Progenitor cell of endocrine pancreas (in vitro differentiated cells): ENCODE data around the gene FMN1. TPM values are rescaled to one million over a fixed set of nuclear protein-coding genes. Genes with fewer than 3 reads are reported as not detected.

Source experiments
- DNase-seq: peaks from one replicate; pipeline ENCODE4 v3.0.0; 2021; ENCODE audit warnings: low spot score; ENCODE audit not compliant: unreplicated experiment
- H3K27ac Mint-ChIP-seq: 2 replicates; pipeline ENCODE4 v1.8.0; 2021; ENCODE audit warnings: mild to moderate bottlenecking, moderate library complexity, mixed read lengths
- H3K27me3 Mint-ChIP-seq: 2 replicates; pipeline ENCODE4 v1.8.0; 2021; ENCODE audit warnings: mixed read lengths
- H3K36me3 Mint-ChIP-seq: 2 replicates; pipeline ENCODE4 v1.8.0; 2022; ENCODE audit warnings: mixed read lengths; ENCODE audit not compliant: insufficient read depth
- H3K4me1 Mint-ChIP-seq: 2 replicates; pipeline ENCODE4 v1.8.0; 2021; ENCODE audit warnings: low read depth, mixed read lengths
- H3K4me3 Mint-ChIP-seq: 2 replicates; pipeline ENCODE4 v1.8.0; 2021; ENCODE audit warnings: low read depth, mild to moderate bottlenecking, moderate library complexity, mixed read lengths
- H3K9me3 Mint-ChIP-seq: 2 replicates; pipeline ENCODE4 v1.8.0; 2021; ENCODE audit warnings: low read depth, mixed read lengths
- total RNA-seq: library from RNA; stranded (reverse); gene quantifications from 2 replicates; pipeline ENCODE4 v1.2.1, GENCODE V29; 2021
- TF ChIP-seq, protein P1 (sequence below): fragments of 200-600 bp; sonication (generic); IDR thresholded peaks from one replicate; pipeline ENCODE4 v1.5.0; 2021; ENCODE audit warnings: antibody characterized with exemption, mild to moderate bottlenecking; ENCODE audit not compliant: unreplicated experiment

The FMN1 gene
- total RNA-seq, 1 donor from 2014 or later = 0.41 TPM

- no peak overlapping the region for H3K4me3 Mint-ChIP-seq
- no peaks in the 10 kb centered on the region for H3K4me1 Mint-ChIP-seq
- TF ChIP-seq, protein P1, sequence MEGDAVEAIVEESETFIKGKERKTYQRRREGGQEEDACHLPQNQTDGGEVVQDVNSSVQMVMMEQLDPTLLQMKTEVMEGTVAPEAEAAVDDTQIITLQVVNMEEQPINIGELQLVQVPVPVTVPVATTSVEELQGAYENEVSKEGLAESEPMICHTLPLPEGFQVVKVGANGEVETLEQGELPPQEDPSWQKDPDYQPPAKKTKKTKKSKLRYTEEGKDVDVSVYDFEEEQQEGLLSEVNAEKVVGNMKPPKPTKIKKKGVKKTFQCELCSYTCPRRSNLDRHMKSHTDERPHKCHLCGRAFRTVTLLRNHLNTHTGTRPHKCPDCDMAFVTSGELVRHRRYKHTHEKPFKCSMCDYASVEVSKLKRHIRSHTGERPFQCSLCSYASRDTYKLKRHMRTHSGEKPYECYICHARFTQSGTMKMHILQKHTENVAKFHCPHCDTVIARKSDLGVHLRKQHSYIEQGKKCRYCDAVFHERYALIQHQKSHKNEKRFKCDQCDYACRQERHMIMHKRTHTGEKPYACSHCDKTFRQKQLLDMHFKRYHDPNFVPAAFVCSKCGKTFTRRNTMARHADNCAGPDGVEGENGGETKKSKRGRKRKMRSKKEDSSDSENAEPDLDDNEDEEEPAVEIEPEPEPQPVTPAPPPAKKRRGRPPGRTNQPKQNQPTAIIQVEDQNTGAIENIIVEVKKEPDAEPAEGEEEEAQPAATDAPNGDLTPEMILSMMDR = no peak
- peaks cover 4% of the 10 kb centered on the region for H3K27me3 Mint-ChIP-seq
- no peak overlapping the region for H3K27ac Mint-ChIP-seq
- no peak for DNase-seq
- H3K9me3 Mint-ChIP-seq = peaks cover 9% of the 10 kb centered on the region
- H3K36me3 Mint-ChIP-seq = no peaks in the 10 kb centered on the region
These were observed 51.8 kb downstream of the FMN1 start for GRCh38 chr15:33142708-33143107.

- H3K27ac Mint-ChIP-seq = no peak overlapping the region
These were observed 56.5 kb downstream of the FMN1 start for GRCh38 chr15:33138000-33138399.

GRCh38 chr15:33137101-33137500 lies 57.4 kb downstream of the FMN1 start:
- no peak overlapping the region for H3K27ac Mint-ChIP-seq
- no peaks in the 10 kb centered on the region for H3K9me3 Mint-ChIP-seq
- TF ChIP-seq, protein P1 = no peak
- peaks cover 9% of the 10 kb centered on the region for H3K27me3 Mint-ChIP-seq
- H3K4me3 Mint-ChIP-seq = no peak overlapping the region
- no peaks in the 10 kb centered on the region for H3K36me3 Mint-ChIP-seq
- no peaks in the 10 kb centered on the region for H3K4me1 Mint-ChIP-seq
- no peak for DNase-seq

More at GRCh38 chr15:33138000-33138399, 56.5 kb downstream of the FMN1 start:
- TF ChIP-seq, protein P1 = no peak
- peaks cover 4% of the 10 kb centered on the region for H3K27me3 Mint-ChIP-seq
- H3K4me1 Mint-ChIP-seq = no peaks in the 10 kb centered on the region
- H3K9me3 Mint-ChIP-seq = no peaks in the 10 kb centered on the region
- H3K4me3 Mint-ChIP-seq = no peak overlapping the region
- no peak for DNase-seq
- H3K36me3 Mint-ChIP-seq = no peaks in the 10 kb centered on the region

DNA sequence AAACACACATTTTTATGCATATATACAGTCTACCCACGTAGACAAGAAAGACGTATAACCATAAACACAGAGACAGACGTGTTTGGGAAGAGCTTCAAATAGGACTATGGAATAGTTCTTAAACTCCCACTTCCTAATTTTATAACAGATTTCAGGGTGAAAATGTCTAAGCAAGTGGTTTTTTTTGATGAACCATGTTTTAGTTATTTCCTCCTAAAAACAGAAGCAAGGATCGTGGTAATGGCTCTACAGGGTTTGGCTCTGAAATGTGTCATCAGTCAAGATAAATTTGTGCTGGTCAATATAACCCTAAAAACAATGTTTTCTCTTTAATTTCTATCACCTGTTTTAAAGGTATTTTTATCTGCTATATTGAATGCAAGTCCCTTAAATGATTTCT lies 58.2 kb downstream of the FMN1 start:
- no peak for DNase-seq
- H3K4me1 Mint-ChIP-seq = no peaks in the 10 kb centered on the region
- H3K27me3 Mint-ChIP-seq = peaks cover 11% of the 10 kb centered on the region
- TF ChIP-seq, protein P1 = no peak
- H3K27ac Mint-ChIP-seq = no peak overlapping the region
- H3K9me3 Mint-ChIP-seq = no peaks in the 10 kb centered on the region
- H3K4me3 Mint-ChIP-seq = no peak overlapping the region
- H3K36me3 Mint-ChIP-seq = no peaks in the 10 kb centered on the region

DNA sequence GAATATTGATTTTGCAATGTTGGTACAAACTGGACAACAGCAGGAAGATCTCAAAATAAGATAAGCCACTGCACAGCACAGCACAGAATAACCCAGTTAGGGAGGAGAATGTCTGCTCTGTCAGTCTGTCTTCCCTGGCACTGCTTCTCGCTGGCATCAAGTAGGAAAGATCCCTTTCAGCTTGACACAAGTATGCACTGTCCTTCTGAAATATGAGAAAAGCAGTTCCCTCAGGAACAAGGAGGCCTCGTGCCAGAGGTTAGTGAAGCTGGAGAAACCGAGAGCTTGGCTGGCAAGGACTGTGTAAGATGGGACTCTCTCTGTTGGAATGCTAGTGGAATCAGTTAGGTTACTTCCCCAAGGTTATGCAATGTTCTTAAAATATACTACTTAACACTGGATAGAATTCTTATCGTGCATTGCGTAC lies 59.1 kb downstream of the FMN1 start:
- H3K9me3 Mint-ChIP-seq = no peaks in the 10 kb centered on the region
- DNase-seq = no peak
- no peaks in the 10 kb centered on the region for H3K4me1 Mint-ChIP-seq
- H3K36me3 Mint-ChIP-seq = no peaks in the 10 kb centered on the region
- H3K4me3 Mint-ChIP-seq = no peak overlapping the region
- TF ChIP-seq, protein P1 = no peak
- H3K27me3 Mint-ChIP-seq = peaks cover 12% of the 10 kb centered on the region
- no peak overlapping the region for H3K27ac Mint-ChIP-seq
